HepG2 (cell line): ENCODE results near the gene PLEKHA8. TPM values are rescaled to one million over a fixed set of nuclear protein-coding genes. Genes with fewer than 3 reads are reported as not detected.

Experiments used
- CEBPB ChIP-seq: IDR thresholded peaks from 2 replicates; pipeline ENCODE4 v1.6.1; 2011; ENCODE audit warnings: low read depth, low read length, improper control_type of control experiment, borderline replicate concordance
- CTCF ChIP-seq: sonication (generic); formaldehyde crosslinking; IDR thresholded peaks from 2 replicates; pipeline ENCODE4 v1.5.0; 2020; ENCODE audit warnings: mild to moderate bottlenecking, missing genetic modification reagents, moderate library complexity
- EHMT2 ChIP-seq: fragments of 200-600 bp; sonication (generic); IDR thresholded peaks from 2 replicates; pipeline ENCODE4 v1.7.0; 2017; ENCODE audit warnings: antibody characterized with exemption, low read depth, low read length, borderline replicate concordance
- GFI1 ChIP-seq: sonication (generic); formaldehyde crosslinking; IDR thresholded peaks from 2 replicates; pipeline ENCODE4 v1.5.0; 2020; ENCODE audit warnings: missing genetic modification reagents, mild to moderate bottlenecking, borderline replicate concordance
- GTF3A ChIP-seq: sonication (generic); formaldehyde crosslinking; conservative IDR thresholded peaks from 2 replicates; pipeline ENCODE4 v1.4.0; 2020; ENCODE audit warnings: mild to moderate bottlenecking, missing genetic modification reagents
- HMGXB4 ChIP-seq, 2 experiments: sonication (generic) in 1 of 2; formaldehyde crosslinking in 1 of 2; IDR thresholded peaks; 2 replicates each; pipeline versions ENCODE4 v1.4.0 to v1.6.1; 2018 to 2020; ENCODE audit warnings: missing genetic modification reagents in 2 of 2, borderline replicate concordance in 1 of 2, low read depth in 1 of 2, mild to moderate bottlenecking in 1 of 2, missing biosample characterization in 1 of 2
- LRRFIP1 ChIP-seq: sonication (generic); formaldehyde crosslinking; conservative IDR thresholded peaks from 2 replicates; pipeline ENCODE4 v1.4.0; 2020; ENCODE audit warnings: missing genetic modification reagents
- PHF8 ChIP-seq: sonication (generic); formaldehyde crosslinking; IDR thresholded peaks from 2 replicates; pipeline ENCODE4 v1.5.0; 2020; ENCODE audit warnings: missing genetic modification reagents
- SSRP1 ChIP-seq: IDR thresholded peaks from 2 replicates; pipeline ENCODE4 v1.6.1; 2016; ENCODE audit warnings: control low read depth
- ZNF230 ChIP-seq: sonication (generic); formaldehyde crosslinking; IDR thresholded peaks from 2 replicates; pipeline ENCODE4 v1.4.0; 2020; ENCODE audit warnings: mild to moderate bottlenecking, missing genetic modification reagents
- ZNF432 ChIP-seq: sonication (generic); formaldehyde crosslinking; IDR thresholded peaks from 2 replicates; pipeline ENCODE4 v1.5.0; 2020; ENCODE audit warnings: missing genetic modification reagents, mild to moderate bottlenecking, borderline replicate concordance
- ZNF468 ChIP-seq: sonication (generic); formaldehyde crosslinking; IDR thresholded peaks from 2 replicates; pipeline ENCODE4 v1.8.0; 2022; ENCODE audit warnings: mild to moderate bottlenecking, moderate library complexity, missing genetic modification reagents
- ZNF501 ChIP-seq: sonication (generic); formaldehyde crosslinking; IDR thresholded peaks from 2 replicates; pipeline ENCODE4 v1.5.1; 2020; ENCODE audit warnings: mild to moderate bottlenecking, moderate library complexity, missing genetic modification reagents
- polyA plus RNA-seq, 8 experiments: library from polyadenylated mRNA; depleted of rRNA in 3 of 8; stranded (reverse) in 7 of 8; unstranded in 1 of 8; fragments of >200 nt; fragmentation: Illumina TruSeq in 4 of 8; extraction: Trizol in 4 of 8; gene quantifications; 2 replicates each; pipeline versions ENCODE4 v1.2.1 to v1.2.3, GENCODE V29; 2011 to 2016; ENCODE audit warnings: low read depth in 4 of 8, missing spikeins in 1 of 8, mixed read lengths in 1 of 8; ENCODE audit not compliant: insufficient read depth in 1 of 8
- total RNA-seq, 5 experiments: library from RNA; depleted of rRNA; stranded (reverse); fragments of >200 nt; fragmentation: Illumina TruSeq; extraction: Trizol; gene quantifications; 2 replicates each; pipeline ENCODE4 v1.2.3, GENCODE V29; 2016; ENCODE audit warnings: low read depth in 1 of 5
- TF ChIP-seq, protein P1 (sequence below): sonication (generic); formaldehyde crosslinking; IDR thresholded peaks from 2 replicates; pipeline ENCODE4 v1.4.0; 2020; ENCODE audit warnings: missing genetic modification reagents
- TF ChIP-seq, protein P2 (sequence below): IDR thresholded peaks from 2 replicates; pipeline ENCODE4 v1.6.1; 2012; ENCODE audit warnings: low read depth, low read length, improper control_type of control experiment
- TF ChIP-seq, protein P3 (sequence below): sonication (generic); formaldehyde crosslinking; IDR thresholded peaks from 2 replicates; pipeline ENCODE4 v1.5.0; 2020; ENCODE audit warnings: missing genetic modification reagents

The PLEKHA8 gene
- total and polyA plus RNA-seq, 2 of the 13 experiments (the other 11 are each of a cell fraction or from before 2014, with no cell fraction given), result 12.5 to 26.4 TPM

- TF ChIP-seq CTCF (CRISPR knock-in tag), result no peak
- TF ChIP-seq ZNF468 (CRISPR knock-in tag), result 0 out of 2 replicates have a peak, but pooled peaks have one; percentile 64
- no peak for TF ChIP-seq GTF3A (CRISPR knock-in tag)
- no peak for TF ChIP-seq LRRFIP1 (CRISPR knock-in tag)
- no peak; the same call in 1 of the 2 replicates for TF ChIP-seq PHF8
- TF ChIP-seq CEBPB, result no peak
- TF ChIP-seq ZNF432 (CRISPR knock-in tag), result no peak
- TF ChIP-seq HMGXB4 (CRISPR knock-in tag; IDR thresholded peaks at IDR 0.05; ENCODE audit: borderline replicate concordance in 1 of 2, low read depth in 1 of 2), result peak in 1 of 2 experiments; percentile 62; a peak in 1 of 4 replicates
- TF ChIP-seq, protein P1, sequence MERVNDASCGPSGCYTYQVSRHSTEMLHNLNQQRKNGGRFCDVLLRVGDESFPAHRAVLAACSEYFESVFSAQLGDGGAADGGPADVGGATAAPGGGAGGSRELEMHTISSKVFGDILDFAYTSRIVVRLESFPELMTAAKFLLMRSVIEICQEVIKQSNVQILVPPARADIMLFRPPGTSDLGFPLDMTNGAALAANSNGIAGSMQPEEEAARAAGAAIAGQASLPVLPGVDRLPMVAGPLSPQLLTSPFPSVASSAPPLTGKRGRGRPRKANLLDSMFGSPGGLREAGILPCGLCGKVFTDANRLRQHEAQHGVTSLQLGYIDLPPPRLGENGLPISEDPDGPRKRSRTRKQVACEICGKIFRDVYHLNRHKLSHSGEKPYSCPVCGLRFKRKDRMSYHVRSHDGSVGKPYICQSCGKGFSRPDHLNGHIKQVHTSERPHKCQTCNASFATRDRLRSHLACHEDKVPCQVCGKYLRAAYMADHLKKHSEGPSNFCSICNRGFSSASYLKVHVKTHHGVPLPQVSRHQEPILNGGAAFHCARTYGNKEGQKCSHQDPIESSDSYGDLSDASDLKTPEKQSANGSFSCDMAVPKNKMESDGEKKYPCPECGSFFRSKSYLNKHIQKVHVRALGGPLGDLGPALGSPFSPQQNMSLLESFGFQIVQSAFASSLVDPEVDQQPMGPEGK (CRISPR knock-in tag), result no peak; the same call in 1 of the 2 replicates
- no peak for TF ChIP-seq ZNF501
- TF ChIP-seq EHMT2, result 0 out of 2 replicates have a peak, but pooled peaks have one; percentile 51
- no peak for TF ChIP-seq GFI1 (CRISPR knock-in tag)
- 0 out of 2 replicates have a peak, but pooled peaks have one; percentile 39 for TF ChIP-seq SSRP1
- 0 out of 2 replicates have a peak, but pooled peaks have one; percentile 37 for TF ChIP-seq ZNF230 (CRISPR knock-in tag)
- TF ChIP-seq, protein P2, sequence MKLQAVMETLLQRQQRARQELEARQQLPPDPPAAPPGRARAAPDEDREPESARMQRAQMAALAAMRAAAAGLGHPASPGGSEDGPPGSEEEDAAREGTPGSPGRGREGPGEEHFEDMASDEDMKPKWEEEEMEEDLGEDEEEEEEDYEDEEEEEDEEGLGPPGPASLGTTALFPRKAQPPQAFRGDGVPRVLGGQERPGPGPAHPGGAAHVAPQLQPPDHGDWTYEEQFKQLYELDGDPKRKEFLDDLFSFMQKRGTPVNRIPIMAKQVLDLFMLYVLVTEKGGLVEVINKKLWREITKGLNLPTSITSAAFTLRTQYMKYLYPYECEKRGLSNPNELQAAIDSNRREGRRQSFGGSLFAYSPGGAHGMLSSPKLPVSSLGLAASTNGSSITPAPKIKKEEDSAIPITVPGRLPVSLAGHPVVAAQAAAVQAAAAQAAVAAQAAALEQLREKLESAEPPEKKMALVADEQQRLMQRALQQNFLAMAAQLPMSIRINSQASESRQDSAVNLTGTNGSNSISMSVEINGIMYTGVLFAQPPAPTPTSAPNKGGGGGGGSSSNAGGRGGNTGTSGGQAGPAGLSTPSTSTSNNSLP, result no peak
- TF ChIP-seq, protein P3, sequence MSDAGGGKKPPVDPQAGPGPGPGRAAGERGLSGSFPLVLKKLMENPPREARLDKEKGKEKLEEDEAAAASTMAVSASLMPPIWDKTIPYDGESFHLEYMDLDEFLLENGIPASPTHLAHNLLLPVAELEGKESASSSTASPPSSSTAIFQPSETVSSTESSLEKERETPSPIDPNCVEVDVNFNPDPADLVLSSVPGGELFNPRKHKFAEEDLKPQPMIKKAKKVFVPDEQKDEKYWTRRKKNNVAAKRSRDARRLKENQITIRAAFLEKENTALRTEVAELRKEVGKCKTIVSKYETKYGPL, result no peak
Observed at GRCh38 chr7:29988424-29989256, 39.6 kb upstream of the PLEKHA8 start (continued).
